OCI-LY7 (cell line): ENCODE data around the gene RBM42. TPM values are rescaled to one million over a fixed set of nuclear protein-coding genes. Genes with fewer than 3 reads are reported as not detected.

Experiments
- BruUV-seq: library from RNA; stranded (reverse); fragments of 400-500 nt; replicated peaks from 2 replicates; lab custom pipeline; 2021; lab: Mats Ljungman, UMichigan
- CTCF ChIA-PET: fragments of 300-600 bp; sonication (Branson Sonifier 250); formaldehyde crosslinking; loops from one replicate; lab custom pipeline; 2022; ENCODE audit warnings: antibody characterized with exemption; ENCODE audit not compliant: unreplicated experiment; lab: Charles Lee
- POLR2A ChIA-PET: fragments of 300-600 bp; sonication (Branson Sonifier 250); formaldehyde crosslinking; loops from one replicate; lab custom pipeline; 2022; ENCODE audit warnings: antibody characterized with exemption; lab: Charles Lee
- DNase-seq: peaks from one replicate; pipeline ENCODE4 v3.0.0-alpha.2; 2015; ENCODE audit warnings: low spot score
- H2AFZ ChIP-seq: fragments of 200-600 bp; sonication (generic), shearing (Covaris generic); 2 replicates; pipeline ENCODE4 v1.6.1; 2014; ENCODE audit warnings: mild to moderate bottlenecking, antibody characterized with exemption, low read length, moderate library complexity
- H3K27ac ChIP-seq: fragments of 200-600 bp; sonication (generic); 2 replicates; pipeline ENCODE4 v1.5.1; 2014; ENCODE audit warnings: mixed run types, low read depth, mild to moderate bottlenecking, moderate library complexity, low read length, inconsistent platforms; ENCODE audit not compliant: poor library complexity, severe bottlenecking
- H3K36me3 ChIP-seq: fragments of 200-600 bp; sonication (generic); 2 replicates; pipeline ENCODE4 v1.6.1; 2014; ENCODE audit warnings: mild to moderate bottlenecking, antibody characterized with exemption, low read length, moderate library complexity, mixed read lengths; ENCODE audit not compliant: insufficient read depth
- H3K4me1 ChIP-seq: fragments of 200-600 bp; sonication (generic); 2 replicates; pipeline ENCODE4 v1.5.1; 2014; ENCODE audit warnings: mild to moderate bottlenecking, low read length; ENCODE audit not compliant: insufficient read depth, poor library complexity, severe bottlenecking
- H3K4me2 ChIP-seq: fragments of 200-600 bp; sonication (generic); 2 replicates; pipeline ENCODE4 v1.6.1; 2014; ENCODE audit warnings: mild to moderate bottlenecking, low read length
- H3K4me3 ChIP-seq: fragments of 200-600 bp; sonication (generic); 2 replicates; pipeline ENCODE4 v1.5.1; 2014; ENCODE audit warnings: mild to moderate bottlenecking, low read depth, low read length; ENCODE audit not compliant: poor library complexity, severe bottlenecking
- H3K79me2 ChIP-seq: fragments of 200-600 bp; sonication (generic); 2 replicates; pipeline ENCODE4 v1.6.1; 2016; ENCODE audit warnings: low read depth, mild to moderate bottlenecking, low read length, moderate library complexity, mixed read lengths; ENCODE audit not compliant: insufficient read depth
- H3K9me2 ChIP-seq: fragments of 200-600 bp; sonication (generic); 2 replicates; pipeline ENCODE4 v1.6.1; 2016; ENCODE audit warnings: mild to moderate bottlenecking, low read length, mixed read lengths; ENCODE audit not compliant: insufficient read depth
- H3K9me3 ChIP-seq: fragments of 200-600 bp; sonication (generic); 2 replicates; pipeline ENCODE4 v1.6.1; 2014; ENCODE audit warnings: mild to moderate bottlenecking, mixed run types, low read length, mixed read lengths
- H4K20me1 ChIP-seq: fragments of 200-600 bp; sonication (generic); 2 replicates; pipeline ENCODE4 v1.6.1; 2014; ENCODE audit warnings: mild to moderate bottlenecking, antibody characterized with exemption, low read length, moderate library complexity, mixed read lengths; ENCODE audit not compliant: insufficient read depth
- CTCF ChIP-seq: fragments of 200-600 bp; sonication (generic); conservative IDR thresholded peaks from 2 replicates; pipeline ENCODE4 v1.5.1; 2014; ENCODE audit warnings: mild to moderate bottlenecking, antibody characterized with exemption, low read length, moderate library complexity, mixed read lengths
- EZH2phosphoT487 ChIP-seq: fragments of 200-600 bp; sonication (generic); IDR thresholded peaks from 2 replicates; pipeline ENCODE4 v1.6.1; 2018; ENCODE audit warnings: low read depth, borderline replicate concordance, mild to moderate bottlenecking, mixed run types, antibody characterized with exemption, low read length, moderate library complexity, mixed read lengths
- intact Hi-C: fragments of 100-400 bp; cut with micrococcal nuclease; formaldehyde crosslinking; loops from one replicate; pipeline ENCODE4 v1.10.0; 2022; ENCODE audit not compliant: unreplicated experiment
- total RNA-seq, 2 experiments: library from RNA; depleted of rRNA in 1 of 2; stranded (reverse); fragments of >200 nt in 1 of 2; shearing (Covaris generic) in 1 of 2; gene quantifications; 2 replicates each; pipeline ENCODE4 v1.2.3, GENCODE V29; 2014 to 2022

RBM42 gene
- total RNA-seq, 2 experiments from 2014 or later, result 62.0 to 115 TPM

GRCh38 chr19:35642798-35643254 is 14.0 kb downstream of the RBM42 start:
- no TSS peak for BruUV-seq
- H3K27ac ChIP-seq, result peak overlapping the region; percentile 65
- no peaks in the 10 kb centered on the region for H3K9me2 ChIP-seq
- H3K4me1 ChIP-seq, result peaks cover 51% of the 10 kb centered on the region
- H3K36me3 ChIP-seq, result peaks cover 8% of the 10 kb centered on the region
- no peaks in the 10 kb centered on the region for H4K20me1 ChIP-seq
- intact Hi-C loops, result loop anchor here (10.0 kb wide), 1 partner anchor 412 kb away; the partner anchor contains the start of genes THAP8 and WDR62
- TF ChIP-seq EZH2phosphoT487 (no peak), CTCF (no peak)
- peak overlapping the region; percentile 72 for H3K4me3 ChIP-seq
- peak; percentile 26 for DNase-seq
- H3K9me3 ChIP-seq, result no peaks in the 10 kb centered on the region
- peak overlapping the region; percentile 97 for H3K4me2 ChIP-seq
- ChIA-PET POLR2A (interaction anchor here (0.6 to 1.8 kb wide), 4 partner anchors 13 to 323 kb away, joined by 3 to 5 read pairs (median 4); no protein-coding TSS in a partner anchor), CTCF (interaction anchor here (0.6 kb wide), 1 partner anchor 45 kb away, joined by 3 read pairs; no protein-coding TSS in a partner anchor)
- H2AFZ ChIP-seq, result peak overlapping the region; percentile 89
- H3K79me2 ChIP-seq, result no peaks in the 10 kb centered on the region

GRCh38 chr19:35643255-35644205 is 14.7 kb downstream of the RBM42 start:
- Histone ChIP-seq H3K9me3 (no peaks in the 10 kb centered on the region), H3K4me3 (peak overlapping the region; percentile 72), H3K79me2 (peaks cover 4% of the 10 kb centered on the region; the same call in 1 of the 2 replicates), H4K20me1 (no peaks in the 10 kb centered on the region), H2AFZ (peak overlapping the region; percentile 89), H3K27ac (peak overlapping the region; percentile 65), H3K4me2 (peak overlapping the region; percentile 97), H3K36me3 (peaks cover under 1% of the 10 kb centered on the region; the same call in 1 of the 2 replicates), H3K9me2 (no peaks in the 10 kb centered on the region), H3K4me1 (peaks cover 51% of the 10 kb centered on the region)
- TF ChIP-seq CTCF (no peak), EZH2phosphoT487 (no peak)
- POLR2A ChIA-PET, result interaction anchor here (0.6 to 1.8 kb wide), 6 partner anchors 11 to 323 kb away, joined by 3 to 5 read pairs (median 4); no protein-coding TSS in a partner anchor
- BruUV-seq, result no TSS peak
- DNase-seq, result peak; percentile 92
- CTCF ChIA-PET, result interaction anchor here (0.6 kb wide), 2 partner anchors 45 to 78 kb away, joined by 3 read pairs; no protein-coding TSS in a partner anchor
- intact Hi-C loops, result loop anchor here (1.0 to 10.0 kb wide), 2 partner anchors 256 to 411 kb away; partner anchors contain the start of genes THAP8 and WDR62
